NCI-H524 (cell line): Measurements from ENCODE around the gene SNRPA.
"Not testable (repeated sequence)": the region's sequence is repeated elsewhere in the genome, so short reads cannot be mapped to it uniquely, and the experiment has no call there.

Source experiments
- DNase-seq, 2 experiments: peaks; one replicate each; lab custom pipeline; 2025; lab: John Stamatoyannopoulos, UW

Gene SNRPA

DNA sequence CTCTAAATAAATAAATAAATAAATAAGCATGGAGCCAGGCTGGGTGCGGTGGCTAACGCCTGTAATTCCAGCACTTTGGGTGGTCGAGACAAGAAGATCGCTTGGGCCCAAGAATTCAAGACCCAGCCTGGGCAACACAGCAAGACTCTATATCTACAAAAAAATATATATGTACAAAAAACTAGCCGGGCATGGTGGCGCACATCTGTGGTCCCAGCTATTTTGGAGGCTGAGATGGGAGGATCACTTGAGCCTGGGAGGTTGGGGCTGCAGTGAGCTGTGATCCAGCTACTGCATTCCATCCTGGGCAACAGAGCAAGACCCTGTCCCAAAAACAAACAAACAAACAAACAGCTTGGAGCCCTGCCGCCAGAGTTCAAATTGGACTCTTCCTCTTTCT is 3.5 kb upstream of the SNRPA start:
- DNase-seq, result no peak

GRCh38 chr19:40750058-40750873 is 737 bp upstream of the SNRPA start, which contains the start of gene ACTMAP:
TSS of gene ACTMAP (minus strand) at chr19:40750477. CDS start at chr19:40749803, 674 bp downstream.
- peak; percentile 100 for DNase-seq

DNA sequence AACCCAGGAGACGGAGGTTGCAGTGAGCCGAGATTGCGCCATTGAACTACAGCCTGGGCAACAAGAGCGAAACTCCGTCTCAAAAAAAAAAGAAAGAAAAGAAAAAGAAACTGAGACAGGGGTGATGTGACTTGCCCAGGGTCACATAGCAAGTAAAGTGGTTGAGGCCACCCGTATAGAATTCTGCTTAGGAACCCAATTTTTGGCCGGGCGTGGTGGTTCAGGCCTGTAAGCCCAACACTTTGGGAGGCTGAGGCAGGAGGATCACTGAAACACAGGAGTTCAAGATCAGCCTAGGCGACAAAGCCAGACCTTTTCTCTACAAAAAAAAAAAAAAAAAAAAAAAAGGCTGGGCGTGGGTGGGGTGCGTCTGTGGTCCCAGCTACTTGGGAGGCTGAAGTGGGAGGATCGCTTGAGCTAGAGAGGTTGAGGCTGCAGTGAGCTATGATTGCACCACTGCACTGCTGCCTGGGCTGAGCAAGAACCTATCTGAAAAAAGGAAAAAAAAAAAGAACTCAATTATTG is 1.3 kb downstream of the SNRPA start:
- DNase-seq, result no peak

GRCh38 chr19:40754611-40755247 is 3.7 kb downstream of the SNRPA start:
- no peak for DNase-seq

DNA sequence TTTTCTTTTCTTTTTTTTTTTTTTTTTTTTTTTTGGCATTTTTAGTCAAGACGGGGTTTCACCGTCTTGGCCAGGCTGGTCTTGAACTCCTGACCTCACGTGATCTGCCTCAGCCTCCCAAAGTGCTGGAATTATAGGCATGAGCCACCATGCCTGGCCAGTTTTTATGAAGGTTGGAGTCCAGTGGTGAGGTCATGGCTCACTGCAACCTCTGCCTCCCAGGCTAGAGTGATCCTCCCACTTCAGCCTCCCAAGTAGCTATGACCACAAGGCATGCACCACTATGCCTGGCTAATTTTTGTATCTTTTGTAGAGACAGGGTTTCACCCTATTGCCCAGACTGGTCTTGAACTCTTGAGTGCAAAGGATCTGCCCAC is 4.2 kb downstream of the SNRPA start:
- DNase-seq, result no peak

DNA sequence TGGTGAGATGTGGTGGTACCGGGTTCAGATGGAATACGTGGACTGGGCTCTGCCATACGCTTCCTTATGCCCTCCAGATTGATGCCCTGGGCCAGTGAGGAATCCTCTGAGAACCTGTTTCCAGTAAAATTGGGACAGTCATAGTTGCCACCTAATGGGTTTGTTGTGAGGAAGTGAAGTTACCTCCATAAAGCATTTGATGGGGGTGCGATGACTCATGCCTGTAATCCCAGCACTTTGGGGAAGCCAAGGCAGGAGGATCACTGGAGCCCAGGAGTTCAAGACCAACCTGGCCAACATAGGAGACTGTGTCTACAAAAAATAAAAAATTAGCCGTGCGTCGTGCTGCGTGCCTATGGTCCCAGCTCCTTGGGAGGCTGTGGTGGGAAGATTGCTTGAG is 4.8 kb downstream of the SNRPA start:
- DNase-seq, result no peak

GRCh38 chr19:40756502-40757110 is 5.6 kb downstream of the SNRPA start:
- no peak for DNase-seq

- no peak for DNase-seq
Measured at GRCh38 chr19:40758491-40758890, 7.5 kb downstream of the SNRPA start.

DNA sequence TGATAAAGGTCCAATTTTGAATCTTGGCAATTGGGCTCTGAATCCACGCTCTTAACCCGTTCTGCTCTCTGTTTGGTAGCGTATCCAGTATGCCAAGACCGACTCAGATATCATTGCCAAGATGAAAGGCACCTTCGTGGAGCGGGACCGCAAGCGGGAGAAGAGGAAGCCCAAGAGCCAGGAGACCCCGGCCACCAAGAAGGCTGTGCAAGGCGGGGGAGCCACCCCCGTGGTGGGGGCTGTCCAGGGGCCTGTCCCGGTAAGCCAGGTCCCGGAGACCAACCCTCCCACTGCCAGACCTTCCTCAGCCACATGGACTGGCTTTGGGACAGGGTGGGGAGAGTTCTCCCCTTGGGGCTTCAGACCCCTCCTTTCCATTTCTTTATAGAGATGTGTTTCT is 8.3 kb downstream of the SNRPA start:
- no peak for DNase-seq

- no peak for DNase-seq
Measured at GRCh38 chr19:40762754-40763470, 11.9 kb downstream of the SNRPA start.

GRCh38 chr19:40763526-40763925 is 12.5 kb downstream of the SNRPA start:
- no peak for DNase-seq

DNA sequence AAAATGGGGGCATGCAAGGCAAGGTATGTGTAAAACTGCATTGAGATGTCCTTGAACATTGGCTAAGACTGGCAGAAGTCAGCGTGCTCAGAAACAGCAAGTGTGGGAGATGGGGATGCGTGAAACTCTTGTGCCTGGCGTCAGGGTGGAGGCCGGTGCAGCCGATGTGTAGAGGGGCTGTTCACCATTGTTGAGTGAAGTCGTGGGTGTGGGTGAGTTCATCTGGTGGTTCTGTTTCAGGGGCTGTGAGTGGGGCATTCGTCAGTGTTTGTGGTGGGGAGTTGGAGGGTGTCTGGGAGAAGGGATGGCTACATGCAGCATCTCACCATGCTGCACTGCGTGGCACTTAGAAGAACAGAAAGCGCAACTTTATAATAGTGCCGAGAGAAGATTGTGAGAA is 13.0 kb downstream of the SNRPA start:
- no peak for DNase-seq

DNA sequence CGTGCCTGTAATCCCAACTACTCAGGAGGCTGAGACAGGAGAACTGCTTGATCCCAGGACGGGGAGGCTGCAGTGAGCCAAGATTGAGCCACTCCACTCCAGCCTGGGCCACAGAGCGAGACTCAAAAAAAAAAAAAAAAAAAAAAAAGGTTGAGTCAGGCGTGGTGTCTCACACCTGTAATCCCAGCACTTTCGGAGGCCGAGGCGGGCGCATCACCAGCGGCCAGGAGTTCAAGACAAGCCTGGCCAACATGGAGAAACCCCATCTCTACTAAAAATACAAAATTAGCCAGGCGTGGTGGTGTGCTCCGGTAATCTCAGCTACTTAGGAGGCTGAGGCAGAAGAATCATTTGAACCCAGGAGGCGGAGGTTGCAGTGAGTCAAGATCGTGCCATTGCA is 15.4 kb downstream of the SNRPA start:
- DNase-seq, result not testable (repeated sequence)

DNA sequence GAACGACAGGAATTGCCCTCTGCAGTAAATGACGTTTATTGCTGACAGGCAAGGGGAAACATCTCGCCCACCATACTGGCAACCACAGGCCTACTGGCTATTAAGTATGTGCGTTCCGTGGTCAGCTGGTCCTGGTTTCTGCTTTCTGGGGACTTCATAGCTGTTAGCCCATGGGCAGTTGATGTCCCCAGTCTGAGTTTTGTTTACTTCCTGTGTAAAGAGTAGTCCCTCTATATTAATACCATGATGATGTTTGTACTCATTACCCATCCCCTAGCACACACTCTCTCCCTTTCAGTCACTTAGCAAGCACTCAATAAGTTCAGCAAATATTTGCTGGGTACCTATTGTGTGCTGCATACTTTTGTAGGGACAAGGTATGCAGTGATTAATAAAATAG is 17.9 kb downstream of the SNRPA start:
- no peak for DNase-seq

- DNase-seq, result peak in 1 of 2 experiments; percentile 26
Measured at GRCh38 chr19:40771101-40771862, 20.3 kb downstream of the SNRPA start.

GRCh38 chr19:40774916-40775631 is 24.1 kb downstream of the SNRPA start, which contains the start of gene MIA:
TSS of gene MIA (plus strand) at chr19:40775521. CDS start at chr19:40775543, 22 bp downstream.
- no peak for DNase-seq

DNA sequence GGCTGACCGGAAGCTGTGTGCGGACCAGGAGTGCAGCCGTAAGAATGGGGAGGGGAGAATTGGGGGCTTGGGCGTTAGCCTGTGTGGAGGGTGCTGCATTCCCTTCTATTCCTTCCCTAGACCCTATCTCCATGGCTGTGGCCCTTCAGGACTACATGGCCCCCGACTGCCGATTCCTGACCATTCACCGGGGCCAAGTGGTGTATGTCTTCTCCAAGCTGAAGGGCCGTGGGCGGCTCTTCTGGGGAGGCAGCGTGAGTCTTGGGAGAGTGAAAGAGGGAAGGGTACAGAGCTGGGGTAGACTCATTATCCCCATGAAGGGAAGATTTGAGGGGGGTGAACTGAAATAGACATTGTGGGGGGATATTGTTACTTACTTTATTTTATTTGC is 24.6 kb downstream of the SNRPA start:
- DNase-seq, result no peak

GRCh38 chr19:40776364-40776763 is 25.4 kb downstream of the SNRPA start:
- no peak for DNase-seq

- DNase-seq, result peak; percentile 88 to 96
Measured at GRCh38 chr19:40776932-40777644, 26.1 kb downstream of the SNRPA start.

DNA sequence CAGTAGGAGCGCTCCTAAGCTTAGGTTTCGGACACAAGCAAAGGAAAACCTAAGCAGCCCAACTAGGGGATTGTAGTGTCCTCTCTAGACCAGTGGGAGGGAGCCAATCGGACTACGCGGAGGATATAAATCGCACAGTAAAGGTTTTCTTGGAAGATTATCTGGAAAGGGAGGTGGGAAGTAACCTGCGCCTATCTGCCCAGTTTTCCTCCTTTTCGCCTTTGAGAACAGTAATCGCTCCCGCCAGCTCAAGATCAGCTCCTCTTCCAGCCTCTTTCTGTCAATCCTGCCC is 26.6 kb downstream of the SNRPA start:
- no peak for DNase-seq
